Activated CD8-positive, alpha-beta T cell treated with anti-CD3 and anti-CD28 coated beads for 36 hours (primary cell): ENCODE data around the gene NFIA. TPM values are rescaled to one million over a fixed set of nuclear protein-coding genes. Genes with fewer than 3 reads are reported as not detected.

Source experiments
- ATAC-seq: fragments of 200-7000 bp; cut with Tn5 transposase; one replicate; pipeline ENCODE4 v1.10.0; 2021; ENCODE audit warnings: mild to moderate bottlenecking, moderate library complexity
- CTCF ChIA-PET: fragments of 350-600 bp; sonication (Branson Sonifier 250); formaldehyde crosslinking; loops from one replicate; lab custom pipeline; 2021; ENCODE audit warnings: antibody characterized with exemption; lab: Charles Lee
- POLR2A ChIA-PET: fragments of 350-600 bp; sonication (Branson Sonifier 250); formaldehyde crosslinking; loops from one replicate; lab custom pipeline; 2021; ENCODE audit warnings: antibody characterized with exemption; lab: Charles Lee
- DNase-seq: peaks from one replicate; pipeline ENCODE4 v3.0.0-alpha.2; 2020
- H3K27ac Mint-ChIP-seq: one replicate; pipeline ENCODE4 v1.8.0; 2021; ENCODE audit warnings: mild to moderate bottlenecking, mixed read lengths
- H3K27me3 Mint-ChIP-seq: one replicate; pipeline ENCODE4 v1.8.0; 2021; ENCODE audit warnings: mixed read lengths
- H3K36me3 Mint-ChIP-seq: one replicate; pipeline ENCODE4 v1.8.0; 2021; ENCODE audit warnings: low read depth, mixed read lengths
- H3K4me1 Mint-ChIP-seq: one replicate; pipeline ENCODE4 v1.8.0; 2021; ENCODE audit warnings: low read depth, mixed read lengths
- H3K4me3 Mint-ChIP-seq: one replicate; pipeline ENCODE4 v1.8.0; 2021; ENCODE audit warnings: mild to moderate bottlenecking, moderate library complexity, mixed read lengths
- H3K9me3 Mint-ChIP-seq: one replicate; pipeline ENCODE4 v1.8.0; 2021; ENCODE audit warnings: mixed read lengths
- CTCF ChIP-seq: fragments of 200-600 bp; IDR thresholded peaks from one replicate; pipeline ENCODE4 v1.8.0; 2022; ENCODE audit warnings: antibody characterized with exemption, mild to moderate bottlenecking
- intact Hi-C: fragments of 100-400 bp; cut with micrococcal nuclease; formaldehyde crosslinking; loops from one replicate; pipeline ENCODE4 v1.10.0; 2022
- total RNA-seq, 2 experiments: library from RNA; stranded (reverse); gene quantifications; one replicate each; pipeline ENCODE4 v1.2.3, GENCODE V29; 2021

The NFIA gene
- total RNA-seq, 2 experiments from 2014 or later, result 1.9 to 2.4 TPM

- DNase-seq (no peak), ATAC-seq (no peak)
- Mint-ChIP-seq H3K4me1 (peaks cover 6% of the 10 kb centered on the region), H3K27ac (no peak overlapping the region), H3K4me3 (no peak overlapping the region), H3K27me3 (no peaks in the 10 kb centered on the region), H3K9me3 (no peaks in the 10 kb centered on the region), H3K36me3 (no peaks in the 10 kb centered on the region)
- no peak for TF ChIP-seq CTCF
- ChIA-PET POLR2A (no interaction called here), CTCF (no interaction called here)
- intact Hi-C loops, result no loop called here
These were observed 48.9 kb downstream of the NFIA start for GRCh38 chr1:61131248-61131647.

- H3K4me1 Mint-ChIP-seq, result peaks cover 6% of the 10 kb centered on the region
- no peak overlapping the region for H3K4me3 Mint-ChIP-seq
- DNase-seq (no peak), ATAC-seq (no peak)
- intact Hi-C loops, result no loop called here
- H3K9me3 Mint-ChIP-seq, result no peaks in the 10 kb centered on the region
- ChIA-PET CTCF (no interaction called here), POLR2A (no interaction called here)
- no peaks in the 10 kb centered on the region for H3K27me3 Mint-ChIP-seq
- no peak overlapping the region for H3K27ac Mint-ChIP-seq
- no peaks in the 10 kb centered on the region for H3K36me3 Mint-ChIP-seq
- no peak for TF ChIP-seq CTCF
These were observed 49.4 kb downstream of the NFIA start for GRCh38 chr1:61131716-61132115.

- CTCF ChIA-PET, result no interaction called here
- ATAC-seq, result no peak
These were observed 49.8 kb downstream of the NFIA start for GRCh38 chr1:61132176-61132638.

GRCh38 chr1:61132645-61133334, 50.4 kb downstream of the NFIA start:
- no peak for ATAC-seq
- Mint-ChIP-seq H3K4me3 (no peak overlapping the region), H3K36me3 (no peaks in the 10 kb centered on the region), H3K4me1 (peaks cover 6% of the 10 kb centered on the region), H3K9me3 (no peaks in the 10 kb centered on the region), H3K27ac (no peak overlapping the region), H3K27me3 (no peaks in the 10 kb centered on the region)
- ChIA-PET CTCF (interaction anchor here (1.4 kb wide), 1 partner anchor 83 kb away, joined by 6 read pairs; no protein-coding TSS in a partner anchor), POLR2A (no interaction called here)
- no peak for TF ChIP-seq CTCF
- intact Hi-C loops, result no loop called here
- DNase-seq, result no peak

More at GRCh38 chr1:61132176-61132638, 49.8 kb downstream of the NFIA start:
- Mint-ChIP-seq H3K9me3 (no peaks in the 10 kb centered on the region), H3K4me1 (peaks cover 6% of the 10 kb centered on the region), H3K27ac (no peak overlapping the region), H3K4me3 (no peak overlapping the region), H3K36me3 (no peaks in the 10 kb centered on the region), H3K27me3 (no peaks in the 10 kb centered on the region)
- no peak for TF ChIP-seq CTCF
- DNase-seq, result no peak
- intact Hi-C loops, result no loop called here
- POLR2A ChIA-PET, result no interaction called here

GRCh38 chr1:61133335-61134019, 51.1 kb downstream of the NFIA start:
- no peaks in the 10 kb centered on the region for H3K36me3 Mint-ChIP-seq
- DNase-seq (no peak), ATAC-seq (no peak)
- no peak overlapping the region for H3K27ac Mint-ChIP-seq
- ChIA-PET POLR2A (no interaction called here), CTCF (interaction anchor here (1.4 kb wide), 1 partner anchor 83 kb away, joined by 6 read pairs; no protein-coding TSS in a partner anchor)
- no peaks in the 10 kb centered on the region for H3K9me3 Mint-ChIP-seq
- no peaks in the 10 kb centered on the region for H3K27me3 Mint-ChIP-seq
- peaks cover 6% of the 10 kb centered on the region for H3K4me1 Mint-ChIP-seq
- H3K4me3 Mint-ChIP-seq, result no peak overlapping the region
- intact Hi-C loops, result no loop called here
- TF ChIP-seq CTCF, result no peak
